ENCODE measurements around the gene USP6NL.

USP6NL gene

DNA sequence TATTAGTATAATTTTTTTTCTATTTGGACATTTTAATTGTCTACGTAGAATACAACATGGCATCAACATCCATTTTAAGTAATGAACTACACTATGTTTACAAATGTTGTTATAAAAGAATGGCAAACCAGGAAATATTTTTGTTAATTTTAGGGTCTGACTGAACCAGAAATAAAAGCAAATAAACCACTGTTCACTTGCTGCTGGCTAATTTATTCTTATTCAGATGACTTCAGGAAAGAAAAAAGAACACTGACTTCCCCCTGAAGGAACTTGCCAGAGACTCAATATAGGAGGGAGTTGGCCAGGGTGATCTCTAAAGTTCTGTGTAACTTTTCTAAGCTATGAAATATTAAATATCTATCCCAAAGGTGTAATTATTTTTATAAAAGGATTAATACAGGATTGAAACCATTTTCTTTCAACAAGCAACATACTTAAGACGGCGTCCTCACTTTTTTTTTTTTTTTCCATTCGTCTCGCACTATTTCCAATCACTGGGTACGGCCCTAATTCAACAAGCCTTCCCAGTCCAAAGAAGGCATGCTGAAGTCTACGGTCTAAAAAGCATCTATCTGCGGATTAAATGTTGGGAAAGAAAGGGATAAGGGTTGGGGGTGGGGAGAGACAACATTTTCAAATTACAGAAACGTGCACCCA lies 1.2 kb downstream of the USP6NL start:
- no peaks in the 10 kb centered on the region for H3K36me3 Mint-ChIP-seq (ENCODE audit: insufficient read depth)
- peaks cover 13 to 33% of the 10 kb centered on the region in 2 donors for H3K27me3 Mint-ChIP-seq
- no peak overlapping the region for H3K27ac Mint-ChIP-seq
- no peak for DNase-seq
- no peak for ATAC-seq (replicated peaks)
- no peaks in the 10 kb centered on the region for H3K9me3 Mint-ChIP-seq
- peak overlapping the region; percentile 71 to 75 for H3K4me3 Mint-ChIP-seq
- peaks cover 4 to 7% of the 10 kb centered on the region in 2 donors for H3K4me1 Mint-ChIP-seq (ENCODE audit: low read depth in 2 of 2)

DNA sequence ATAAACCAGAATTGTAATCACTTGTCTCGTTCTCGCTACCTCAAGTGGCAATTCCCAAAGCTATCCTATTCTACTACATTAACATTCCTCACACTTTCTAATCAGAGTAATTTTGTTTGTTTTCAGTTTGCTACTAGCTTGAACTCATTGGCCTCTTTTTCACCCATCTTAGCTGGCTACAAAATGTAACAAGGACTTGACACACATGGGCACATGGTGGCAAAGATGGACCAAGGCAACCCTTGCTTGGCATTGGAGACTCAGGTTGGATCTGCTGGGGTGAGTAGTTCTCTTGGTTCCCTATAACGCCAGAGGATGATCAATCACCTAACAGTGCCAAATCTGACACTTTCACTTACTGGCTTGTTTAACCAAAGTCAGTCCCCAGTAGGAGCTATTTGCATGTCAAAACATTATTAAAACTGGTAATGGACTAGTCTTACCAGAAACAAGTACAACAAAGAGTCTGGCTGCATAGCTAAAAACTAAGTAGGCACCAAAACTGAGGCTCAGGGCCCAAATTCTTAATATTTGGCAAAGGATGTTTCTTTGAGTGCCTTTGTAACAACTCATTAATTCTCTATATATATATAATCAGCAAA lies 1.9 kb downstream of the USP6NL start:
- Mint-ChIP-seq H3K4me1 (ENCODE audit: low read depth in 2 of 2) (peaks cover 4 to 7% of the 10 kb centered on the region in 2 donors), H3K9me3 (no peaks in the 10 kb centered on the region)
- no peak for DNase-seq

DNA sequence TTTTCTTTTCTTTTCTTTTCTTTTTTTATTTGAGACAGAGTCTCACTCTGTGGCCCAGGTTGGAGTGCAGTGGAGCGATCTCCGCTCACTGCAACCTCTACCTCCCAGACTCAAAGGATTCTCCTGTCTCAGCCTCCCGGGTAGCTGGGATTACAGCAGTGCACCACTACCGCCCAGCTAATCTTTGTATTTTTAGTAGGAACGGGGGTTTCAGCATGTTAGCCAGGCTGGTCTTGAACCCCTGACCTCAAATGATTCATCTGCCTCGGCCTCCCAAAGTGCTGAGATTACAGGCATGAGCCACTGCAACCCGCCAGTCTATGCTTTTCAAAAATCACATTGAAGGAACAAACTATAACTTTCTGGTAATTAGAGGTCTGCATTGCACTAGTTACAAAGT lies 2.4 kb downstream of the USP6NL start:
- Mint-ChIP-seq H3K9me3 (no peaks in the 10 kb centered on the region), H3K4me1 (ENCODE audit: low read depth in 2 of 2) (peaks cover 4 to 7% of the 10 kb centered on the region in 2 donors), H3K36me3 (ENCODE audit: insufficient read depth) (no peaks in the 10 kb centered on the region), H3K27me3 (peaks cover 13 to 30% of the 10 kb centered on the region in 2 donors), H3K4me3 (no peak overlapping the region), H3K27ac (no peak overlapping the region)
- no peak for ATAC-seq (replicated peaks)
- no peak for DNase-seq

More for the DNA sequence above, 1.9 kb downstream of the USP6NL start:
- Mint-ChIP-seq H3K27me3 (peaks cover 13 to 33% of the 10 kb centered on the region in 2 donors), H3K4me3 (no peak overlapping the region), H3K36me3 (ENCODE audit: insufficient read depth) (no peaks in the 10 kb centered on the region), H3K27ac (no peak overlapping the region)
- no peak for ATAC-seq (replicated peaks)

DNA sequence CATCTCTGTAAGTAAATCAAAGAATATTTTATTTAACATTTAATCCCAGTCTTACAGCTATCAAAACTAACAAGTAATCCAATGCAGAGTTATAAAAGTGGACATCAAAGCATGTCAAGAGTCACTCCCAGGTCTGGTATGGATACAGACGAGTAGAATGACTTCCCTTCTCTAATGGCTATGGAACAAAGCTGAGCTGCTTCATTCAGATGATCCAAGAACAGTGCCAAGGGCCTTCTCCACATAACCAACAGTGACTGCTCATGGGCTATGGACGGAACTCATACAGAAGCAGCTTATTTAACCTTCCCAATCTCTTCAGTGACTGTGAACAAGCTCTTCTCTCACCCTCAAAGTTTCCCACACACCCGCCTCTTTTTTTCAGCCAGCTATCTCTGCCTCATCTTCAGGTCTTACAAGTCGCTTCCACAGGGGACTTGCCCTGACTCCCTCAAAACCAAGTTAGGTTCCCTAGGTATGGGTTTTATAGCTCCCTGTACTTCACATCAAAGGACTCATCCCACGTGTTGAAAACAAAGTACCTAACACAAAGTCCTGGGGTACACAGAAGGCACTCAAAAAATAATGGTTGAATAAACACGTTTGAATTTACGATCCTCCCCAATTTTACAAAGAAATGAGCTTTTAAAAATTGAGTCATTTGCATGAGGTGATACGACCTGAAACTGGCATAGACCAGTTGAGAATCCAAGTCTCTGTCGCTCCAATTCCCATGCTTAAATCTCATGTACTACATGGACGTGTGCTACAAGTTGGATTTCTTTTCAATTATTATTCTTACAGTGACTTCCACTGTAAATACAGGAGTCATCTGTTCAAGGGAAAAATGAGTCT lies 3.1 kb downstream of the USP6NL start:
- Mint-ChIP-seq H3K27ac (no peak overlapping the region), H3K36me3 (ENCODE audit: insufficient read depth) (no peaks in the 10 kb centered on the region), H3K4me1 (ENCODE audit: low read depth in 2 of 2) (peaks cover 4 to 7% of the 10 kb centered on the region in 2 donors), H3K4me3 (no peak overlapping the region), H3K9me3 (no peaks in the 10 kb centered on the region), H3K27me3 (peaks cover 13 to 25% of the 10 kb centered on the region in 2 donors)
- ATAC-seq (replicated peaks) (no peak), DNase-seq (no peak)

DNA sequence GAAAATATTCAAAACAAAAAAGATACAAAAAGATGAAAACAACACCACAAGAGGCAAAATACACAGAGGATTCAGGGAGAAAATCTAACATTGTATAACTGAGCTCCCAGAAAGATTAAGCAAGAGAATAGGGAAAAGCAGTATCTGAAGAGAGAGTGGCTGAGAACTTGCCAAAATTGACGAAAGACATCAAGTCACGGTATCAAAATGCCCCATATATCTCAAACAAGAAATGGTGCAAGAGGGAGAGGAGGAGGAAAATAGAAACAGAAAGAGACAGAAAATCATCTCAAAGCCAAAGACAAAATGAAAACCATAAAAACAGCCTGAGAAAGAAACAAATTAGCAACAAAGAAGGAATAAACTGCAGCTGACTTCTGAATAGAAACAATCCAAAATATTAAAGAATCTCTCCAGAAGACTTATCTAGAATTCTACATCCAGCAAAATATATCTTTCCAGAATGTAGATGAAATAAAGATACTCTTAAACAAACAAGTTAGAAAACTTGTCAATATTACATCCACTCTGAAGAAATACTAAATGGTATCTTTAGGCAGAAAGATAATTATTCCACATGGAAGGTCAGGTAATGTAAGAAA lies 5.5 kb downstream of the USP6NL start:
- no peak for DNase-seq
- Mint-ChIP-seq H3K36me3 (ENCODE audit: insufficient read depth) (no peaks in the 10 kb centered on the region), H3K9me3 (no peaks in the 10 kb centered on the region), H3K27me3 (peaks cover 17 to 33% of the 10 kb centered on the region in 2 donors), H3K4me3 (no peak overlapping the region), H3K27ac (no peak overlapping the region), H3K4me1 (ENCODE audit: low read depth in 2 of 2) (peaks cover 2 to 8% of the 10 kb centered on the region in 2 donors)
- ATAC-seq (replicated peaks): no peak

DNA sequence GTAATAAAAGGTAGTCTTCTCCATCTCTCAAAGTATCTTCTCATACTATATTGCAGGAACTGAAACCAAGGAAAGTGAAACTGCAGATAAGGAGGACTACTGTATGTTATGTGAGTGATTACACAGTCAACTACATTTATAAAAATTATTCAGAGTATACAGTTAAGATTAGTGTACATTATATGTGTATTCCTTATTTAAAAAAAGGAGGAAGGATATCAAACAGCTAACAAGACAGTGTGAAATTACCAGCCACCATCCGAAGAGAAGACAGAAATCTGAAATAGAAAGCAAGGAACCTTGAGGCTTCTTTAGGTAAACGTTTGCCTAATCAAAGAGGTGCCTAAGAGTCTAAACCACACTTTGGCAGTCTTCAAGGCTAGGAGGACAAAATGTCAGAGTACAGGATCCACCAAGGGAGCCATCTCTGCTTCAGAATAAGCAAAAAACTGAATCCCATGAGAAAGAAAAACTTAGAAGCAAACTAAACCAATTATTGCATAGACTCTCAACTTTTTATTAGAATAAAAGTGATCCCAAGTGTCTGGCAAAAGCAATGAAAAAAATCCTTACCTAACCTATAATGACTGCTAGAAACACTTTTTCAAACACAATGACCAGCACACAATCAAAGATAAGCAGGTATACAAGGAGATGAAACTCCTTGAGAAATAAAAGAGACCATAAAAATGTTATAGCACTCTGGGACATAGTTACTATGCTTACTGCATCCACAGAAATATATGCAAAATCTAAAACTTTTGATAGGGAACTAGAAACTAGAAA lies 6.4 kb downstream of the USP6NL start:
- H3K9me3 Mint-ChIP-seq: no peaks in the 10 kb centered on the region
- peaks cover 24 to 36% of the 10 kb centered on the region in 2 donors for H3K27me3 Mint-ChIP-seq
- H3K4me1 Mint-ChIP-seq (ENCODE audit: low read depth in 2 of 2): peaks cover 2 to 5% of the 10 kb centered on the region in 2 donors
- ATAC-seq (replicated peaks) (peak; percentile 24), DNase-seq (no peak)
- no peaks in the 10 kb centered on the region for H3K36me3 Mint-ChIP-seq (ENCODE audit: insufficient read depth)
- H3K4me3 Mint-ChIP-seq: peak overlapping the region in 1 of 2 donors; percentile 34
- peak overlapping the region in 1 of 2 donors; percentile 33 for H3K27ac Mint-ChIP-seq

DNA sequence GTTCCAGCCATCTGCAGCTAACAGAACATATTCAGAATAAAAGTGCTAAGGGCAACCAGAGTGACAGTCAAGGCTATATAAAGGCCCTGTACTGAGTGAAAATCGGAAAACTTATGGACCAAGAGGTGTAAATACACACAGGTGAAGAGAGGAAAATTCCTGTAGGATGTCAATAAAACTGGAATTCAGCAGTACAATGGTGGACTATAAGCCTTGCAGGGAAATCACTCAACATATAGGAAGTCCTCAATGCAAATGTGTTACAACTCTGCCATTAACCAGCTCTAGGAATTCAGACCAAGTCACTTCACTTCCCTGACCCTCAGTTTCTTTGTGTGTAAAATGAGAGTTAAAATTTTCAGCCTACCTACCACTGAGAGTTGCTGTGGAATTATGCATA lies 7.7 kb downstream of the USP6NL start:
- no peak overlapping the region for H3K4me3 Mint-ChIP-seq
- no peak for DNase-seq
- no peaks in the 10 kb centered on the region for H3K9me3 Mint-ChIP-seq
- no peak for ATAC-seq (replicated peaks)
- no peak overlapping the region for H3K27ac Mint-ChIP-seq
- peaks cover 20 to 31% of the 10 kb centered on the region in 2 donors for H3K27me3 Mint-ChIP-seq
- peaks cover 2 to 5% of the 10 kb centered on the region in 2 donors for H3K4me1 Mint-ChIP-seq (ENCODE audit: low read depth in 2 of 2)
- no peaks in the 10 kb centered on the region for H3K36me3 Mint-ChIP-seq (ENCODE audit: insufficient read depth)

DNA sequence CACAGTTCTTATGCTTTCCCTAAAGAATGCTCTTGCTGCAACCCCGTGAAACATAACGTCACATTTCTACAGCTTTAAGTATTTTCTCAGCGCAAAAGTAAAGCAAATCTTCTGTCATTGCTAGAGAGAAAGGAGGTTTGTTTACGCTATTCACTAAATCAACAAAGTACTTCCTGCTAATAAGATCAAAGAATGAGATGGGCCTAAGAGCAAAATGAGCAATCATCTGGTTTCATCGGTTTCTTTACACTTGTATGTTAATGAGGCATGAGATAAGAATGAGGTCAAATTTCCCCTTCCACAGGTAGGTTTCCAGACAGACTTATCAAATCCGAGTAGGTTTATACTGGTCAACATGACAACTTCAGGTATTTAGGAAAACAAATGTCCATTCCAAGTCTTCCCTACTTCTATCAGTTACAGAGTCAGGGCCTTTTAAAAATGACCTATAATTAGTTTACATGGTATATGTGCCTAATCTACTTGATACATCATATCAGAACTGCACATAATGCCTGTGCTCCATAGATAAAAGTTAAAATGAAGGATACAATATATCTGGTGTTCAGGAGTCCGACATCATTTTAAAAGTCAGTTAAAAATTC lies 8.4 kb downstream of the USP6NL start:
- Mint-ChIP-seq H3K9me3 (no peaks in the 10 kb centered on the region), H3K4me3 (peak overlapping the region in 1 of 2 donors; percentile 12), H3K27ac (peak overlapping the region in 1 of 2 donors; percentile 35), H3K36me3 (ENCODE audit: insufficient read depth) (no peaks in the 10 kb centered on the region), H3K27me3 (peaks cover 16 to 24% of the 10 kb centered on the region in 2 donors), H3K4me1 (ENCODE audit: low read depth in 2 of 2) (peaks cover 2 to 5% of the 10 kb centered on the region in 2 donors)
- no peak for DNase-seq
- peak; percentile 27 for ATAC-seq (replicated peaks)

DNA sequence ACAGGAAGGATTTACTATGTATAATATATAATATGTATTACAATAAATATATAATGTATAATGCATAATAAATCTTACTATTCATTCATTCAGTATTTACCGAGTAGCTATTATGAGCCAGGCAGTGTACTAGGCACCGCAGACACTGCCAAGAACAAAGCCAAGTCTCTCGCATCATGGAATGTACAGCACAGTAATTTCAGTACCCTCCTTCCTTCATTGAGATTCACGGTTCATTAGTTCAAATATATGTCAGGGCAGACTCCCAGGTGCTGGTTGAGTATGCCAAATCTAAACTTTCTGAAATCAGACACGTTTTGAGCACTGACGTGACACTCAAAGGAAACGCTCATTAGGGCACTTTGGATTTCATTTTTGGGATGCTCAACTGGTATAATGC lies 9.1 kb downstream of the USP6NL start:
- peaks cover 16 to 24% of the 10 kb centered on the region in 2 donors for H3K27me3 Mint-ChIP-seq
- no peak for DNase-seq
- H3K4me1 Mint-ChIP-seq (ENCODE audit: low read depth in 2 of 2): peaks cover 2 to 5% of the 10 kb centered on the region in 2 donors
- no peaks in the 10 kb centered on the region for H3K36me3 Mint-ChIP-seq (ENCODE audit: insufficient read depth)
- H3K27ac Mint-ChIP-seq: no peak overlapping the region
- no peaks in the 10 kb centered on the region for H3K9me3 Mint-ChIP-seq
- H3K4me3 Mint-ChIP-seq: no peak overlapping the region
- no peak for ATAC-seq (replicated peaks)

DNA sequence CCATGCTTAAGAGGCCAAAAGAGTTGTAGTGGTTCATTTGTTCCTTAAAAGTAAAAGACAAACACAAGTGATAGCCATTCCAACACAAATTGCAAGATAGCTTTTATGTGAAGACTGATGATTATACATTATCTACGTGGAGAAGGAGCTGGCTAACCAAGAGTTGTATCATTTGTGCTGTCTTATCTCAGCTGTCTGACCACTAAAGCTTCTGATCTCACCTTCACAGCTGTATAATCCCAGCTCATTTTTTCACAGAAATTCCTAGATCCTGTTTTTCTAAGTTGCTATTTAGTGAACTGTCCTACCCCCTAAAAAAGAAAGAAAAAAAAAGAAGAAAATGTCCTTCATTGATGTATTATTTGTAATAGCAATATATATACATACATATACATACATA lies 9.8 kb downstream of the USP6NL start:
- H3K27ac Mint-ChIP-seq: no peak overlapping the region
- ATAC-seq (replicated peaks): no peak
- H3K36me3 Mint-ChIP-seq (ENCODE audit: insufficient read depth): no peaks in the 10 kb centered on the region
- no peak overlapping the region for H3K4me3 Mint-ChIP-seq
- no peak for DNase-seq
- H3K4me1 Mint-ChIP-seq (ENCODE audit: low read depth in 2 of 2): peaks cover 2 to 5% of the 10 kb centered on the region in 2 donors
- H3K27me3 Mint-ChIP-seq: peaks cover 16 to 26% of the 10 kb centered on the region in 2 donors
- H3K9me3 Mint-ChIP-seq: no peaks in the 10 kb centered on the region

DNA sequence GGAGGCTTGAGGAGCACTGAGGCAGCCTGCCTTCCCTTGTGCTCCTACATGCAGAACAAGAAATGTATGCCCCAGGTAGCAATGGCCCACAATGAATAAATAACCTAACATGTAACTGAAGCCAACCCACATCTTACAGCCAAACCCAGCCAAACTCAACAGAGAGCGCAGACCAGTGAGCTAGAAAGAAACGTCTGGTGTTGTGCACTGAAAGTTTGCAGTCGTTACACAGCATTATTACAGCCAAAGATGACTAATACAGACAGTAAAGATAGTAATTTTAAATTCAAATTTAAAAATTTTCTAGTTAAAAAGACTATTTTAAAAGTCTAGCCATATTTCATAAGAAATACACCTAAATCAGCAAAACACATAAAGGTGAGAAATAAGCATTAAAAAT lies 11.2 kb downstream of the USP6NL start:
- H3K9me3 Mint-ChIP-seq: no peaks in the 10 kb centered on the region
- no peaks in the 10 kb centered on the region for H3K36me3 Mint-ChIP-seq (ENCODE audit: insufficient read depth)
- H3K4me3 Mint-ChIP-seq: no peak overlapping the region
- H3K27me3 Mint-ChIP-seq: peaks cover 16 to 26% of the 10 kb centered on the region in 2 donors
- no peak overlapping the region for H3K27ac Mint-ChIP-seq
- ATAC-seq (replicated peaks) (no peak), DNase-seq (no peak)
- H3K4me1 Mint-ChIP-seq (ENCODE audit: low read depth in 2 of 2): peaks cover 2 to 5% of the 10 kb centered on the region in 2 donors

DNA sequence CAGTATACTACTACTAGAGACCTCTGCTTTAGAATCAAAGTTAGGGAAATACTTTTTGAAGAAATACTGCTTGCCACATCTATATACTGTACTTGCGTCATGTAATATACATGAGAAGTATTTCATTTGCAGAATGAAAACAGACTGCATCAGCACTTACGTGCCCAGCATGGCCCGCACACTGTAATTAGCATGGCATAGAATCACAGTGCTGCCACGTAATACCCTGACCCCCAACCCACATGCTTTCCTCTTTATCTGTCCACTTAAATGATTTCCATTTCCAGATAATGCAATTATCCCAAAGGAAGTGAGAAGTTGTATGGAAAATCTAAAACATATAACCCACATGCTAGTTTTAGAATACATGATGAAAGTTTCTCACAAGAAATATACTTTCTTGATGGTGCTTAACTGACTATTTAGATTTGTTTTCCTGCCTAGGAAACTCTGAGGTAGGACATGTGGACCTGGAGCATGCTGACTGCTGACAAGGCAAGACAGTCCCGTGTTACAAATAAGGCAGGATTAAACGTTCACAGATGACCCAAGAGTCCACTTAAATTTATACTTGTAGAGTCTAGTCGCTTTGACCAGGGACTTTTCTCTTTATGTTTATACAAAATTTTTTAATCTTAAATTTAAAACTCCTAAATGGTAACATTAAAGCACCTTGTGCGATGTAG lies 12.6 kb downstream of the USP6NL start:
- no peaks in the 10 kb centered on the region for H3K9me3 Mint-ChIP-seq
- H3K36me3 Mint-ChIP-seq (ENCODE audit: insufficient read depth): no peaks in the 10 kb centered on the region
- H3K27me3 Mint-ChIP-seq: peaks cover 29 to 40% of the 10 kb centered on the region in 2 donors
- H3K4me1 Mint-ChIP-seq (ENCODE audit: low read depth in 2 of 2): peaks cover 2 to 5% of the 10 kb centered on the region in 2 donors
- ATAC-seq (replicated peaks): no peak
- H3K4me3 Mint-ChIP-seq: no peak overlapping the region
- no peak for DNase-seq
- H3K27ac Mint-ChIP-seq: no peak overlapping the region
